Middle frontal gyrus (tissue), 1 donor: ENCODE results near the gene SLAMF7.

Source experiments
- DNase-seq: peaks from one replicate; pipeline ENCODE4 v3.0.0-alpha.2; 2015; ENCODE audit warnings: low spot score; ENCODE audit errors: extremely low spot score

The SLAMF7 gene

GRCh38 chr1:160744852-160745520, 5.9 kb downstream of the SLAMF7 start:
- no peak for DNase-seq

GRCh38 chr1:160745551-160745950, 6.5 kb downstream of the SLAMF7 start:
- no peak for DNase-seq

GRCh38 chr1:160746836-160747500, 7.9 kb downstream of the SLAMF7 start:
- DNase-seq = no peak

- DNase-seq = no peak
Measured at GRCh38 chr1:160747717-160748116, 8.7 kb downstream of the SLAMF7 start.

GRCh38 chr1:160748181-160748877, 9.3 kb downstream of the SLAMF7 start:
- DNase-seq = no peak

- no peak for DNase-seq
Measured at GRCh38 chr1:160748878-160749269, 9.8 kb downstream of the SLAMF7 start.

- no peak for DNase-seq
Measured at GRCh38 chr1:160750608-160751007, 11.6 kb downstream of the SLAMF7 start.

GRCh38 chr1:160752406-160752805, 13.4 kb downstream of the SLAMF7 start:
- no peak for DNase-seq

- no peak for DNase-seq
Measured at GRCh38 chr1:160752924-160753323, 13.9 kb downstream of the SLAMF7 start.

GRCh38 chr1:160753594-160753993, 14.5 kb downstream of the SLAMF7 start:
- DNase-seq = no peak

GRCh38 chr1:160755461-160755860, 16.4 kb downstream of the SLAMF7 start:
- no peak for DNase-seq

GRCh38 chr1:160755911-160756848, 17.1 kb downstream of the SLAMF7 start:
- DNase-seq = no peak

GRCh38 chr1:160756849-160757201, 17.8 kb downstream of the SLAMF7 start:
- DNase-seq = no peak

GRCh38 chr1:160758521-160758920, 19.5 kb downstream of the SLAMF7 start:
- DNase-seq = no peak

GRCh38 chr1:160759740-160760139, 20.7 kb downstream of the SLAMF7 start:
- DNase-seq = no peak

GRCh38 chr1:160761046-160761445, 22.0 kb downstream of the SLAMF7 start:
- no peak for DNase-seq

GRCh38 chr1:160761886-160762285, 22.8 kb downstream of the SLAMF7 start:
- no peak for DNase-seq

- no peak for DNase-seq
Measured at GRCh38 chr1:160763993-160764392, 24.9 kb downstream of the SLAMF7 start.

GRCh38 chr1:160767395-160768294, 28.6 kb downstream of the SLAMF7 start:
- no peak for DNase-seq

- DNase-seq = no peak
Measured at GRCh38 chr1:160768295-160768657, 29.2 kb downstream of the SLAMF7 start.

GRCh38 chr1:160772331-160772730, 33.3 kb downstream of the SLAMF7 start:
- DNase-seq = no peak
